Activated T-cell treated with anti-CD3 and anti-CD28 coated beads for 48 hours (primary cell): ENCODE measurements around the gene NRXN3.

Experiments
- DNase-seq: peaks from one replicate; pipeline ENCODE4 v3.0.0-alpha.2; 2020; ENCODE audit warnings: low read depth

NRXN3 gene

DNA sequence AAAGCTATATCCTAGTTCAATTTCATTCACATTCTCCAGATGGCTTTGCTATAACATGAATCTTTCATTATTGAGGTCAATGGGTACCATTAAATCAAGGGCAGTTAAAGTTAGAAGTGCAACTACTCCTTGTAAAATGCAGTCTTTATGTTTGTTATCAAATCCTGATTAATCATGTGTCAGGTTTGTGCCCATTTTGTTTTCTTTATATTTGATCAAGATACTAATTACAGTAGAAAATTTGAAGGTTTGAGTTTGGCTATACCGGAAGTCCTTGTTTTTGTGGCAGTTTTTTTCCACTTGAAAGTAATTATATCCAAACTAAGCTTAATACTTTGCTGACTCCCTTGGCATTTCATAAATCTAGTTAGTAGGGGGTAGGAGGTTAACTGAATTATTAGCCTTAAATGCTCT is 1528.1 kb downstream of the NRXN3 start:
- DNase-seq, result no peak

- DNase-seq, result no peak
Measured at GRCh38 chr14:79699206-79699605, 1529.0 kb downstream of the NRXN3 start.

- no peak for DNase-seq
Measured at GRCh38 chr14:79701371-79701770, 1531.2 kb downstream of the NRXN3 start.

DNA sequence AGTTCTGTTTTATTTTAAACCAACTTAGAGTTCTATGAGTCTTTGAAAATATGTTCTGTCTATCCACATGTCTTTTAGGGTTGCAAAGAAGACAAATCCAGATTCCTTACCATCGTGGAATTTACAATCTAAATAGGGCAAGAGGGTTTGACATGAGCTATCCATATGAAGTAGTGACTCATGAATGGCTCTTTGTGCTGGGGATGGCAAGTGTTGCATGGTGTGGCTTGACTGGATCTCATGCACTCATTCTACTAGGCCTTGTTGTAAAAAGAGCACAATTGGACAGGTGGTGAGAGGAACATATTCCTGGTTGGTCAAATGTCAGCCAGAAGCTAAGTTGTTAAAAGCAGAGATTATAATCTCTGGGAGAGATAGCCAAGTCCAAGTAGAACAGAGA is 1532.0 kb downstream of the NRXN3 start:
- DNase-seq, result no peak

DNA sequence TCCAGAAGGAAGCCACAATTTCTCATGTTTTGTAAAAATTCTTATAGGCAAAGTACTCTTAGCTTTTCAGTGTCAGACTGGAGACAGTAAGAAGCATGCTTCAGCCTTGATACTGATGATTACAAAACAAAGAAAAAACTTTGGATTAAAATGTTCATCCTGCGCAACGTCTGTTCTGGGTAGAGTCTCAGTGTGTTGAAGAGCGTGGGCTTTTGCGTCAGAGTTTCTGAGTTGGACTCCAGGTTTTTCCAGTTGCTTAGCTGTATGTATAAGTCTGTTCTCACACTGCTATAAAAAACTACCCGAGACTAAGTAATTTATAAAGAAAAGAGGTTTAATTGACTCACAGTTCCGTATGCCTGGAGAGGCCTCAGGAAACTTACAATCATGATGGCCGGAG is 1533.0 kb downstream of the NRXN3 start:
- DNase-seq, result no peak

DNA sequence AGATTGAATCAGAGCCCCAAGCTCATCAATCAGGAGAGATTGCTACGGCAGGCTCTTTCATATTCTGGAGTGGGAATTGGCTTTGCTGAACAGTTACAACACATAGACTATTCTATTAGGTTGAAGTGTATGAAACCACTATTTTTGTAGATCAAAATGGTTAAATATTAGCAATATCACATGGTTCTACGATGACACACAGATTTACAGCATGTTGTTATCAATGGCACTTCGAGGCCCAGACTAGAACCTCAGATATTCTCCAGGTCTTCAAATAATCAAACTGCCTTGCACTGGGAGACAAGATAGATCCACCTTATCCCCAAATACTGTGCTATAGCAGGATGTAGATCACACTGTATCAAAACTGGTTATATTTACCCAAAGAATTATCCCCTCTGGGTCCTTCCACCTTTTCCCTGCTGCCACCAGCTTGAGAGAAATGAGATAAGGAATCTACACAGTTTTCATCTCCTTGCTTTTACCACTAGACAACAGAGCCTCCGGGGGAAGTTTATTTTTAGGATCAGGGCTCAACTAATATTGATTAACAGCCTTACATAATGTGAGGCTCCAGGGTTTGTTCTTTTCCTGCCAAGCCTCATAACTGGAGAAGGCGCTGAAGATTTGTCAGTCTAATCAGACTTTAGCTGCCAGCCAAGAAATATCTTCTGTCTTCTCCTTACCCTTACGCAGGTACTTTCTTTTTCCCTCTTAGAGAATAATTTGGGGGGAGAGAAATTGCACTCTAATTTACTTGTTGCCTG is 1534.1 kb downstream of the NRXN3 start:
- DNase-seq, result no peak

- no peak for DNase-seq
Measured at GRCh38 chr14:79705126-79705894, 1535.1 kb downstream of the NRXN3 start.

DNA sequence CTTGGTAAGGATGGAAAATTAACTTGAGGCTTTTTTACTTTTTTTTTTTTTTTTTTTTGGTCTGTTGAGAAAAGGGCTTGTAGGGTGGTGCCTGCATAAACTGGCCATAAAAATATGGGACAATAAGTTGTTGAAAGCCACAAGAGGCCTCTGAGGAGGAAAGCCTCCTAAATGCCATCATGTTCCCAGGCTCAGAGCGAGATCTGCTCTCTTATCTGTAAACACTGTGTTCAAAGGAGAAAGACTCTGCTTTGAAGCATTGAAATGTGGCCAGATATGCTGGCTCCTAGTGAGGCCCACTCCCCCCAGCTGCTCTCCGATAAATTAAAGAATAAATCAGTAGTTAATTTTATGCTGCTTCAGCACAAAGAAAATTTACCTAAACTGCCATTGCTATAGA is 1536.2 kb downstream of the NRXN3 start:
- no peak for DNase-seq

DNA sequence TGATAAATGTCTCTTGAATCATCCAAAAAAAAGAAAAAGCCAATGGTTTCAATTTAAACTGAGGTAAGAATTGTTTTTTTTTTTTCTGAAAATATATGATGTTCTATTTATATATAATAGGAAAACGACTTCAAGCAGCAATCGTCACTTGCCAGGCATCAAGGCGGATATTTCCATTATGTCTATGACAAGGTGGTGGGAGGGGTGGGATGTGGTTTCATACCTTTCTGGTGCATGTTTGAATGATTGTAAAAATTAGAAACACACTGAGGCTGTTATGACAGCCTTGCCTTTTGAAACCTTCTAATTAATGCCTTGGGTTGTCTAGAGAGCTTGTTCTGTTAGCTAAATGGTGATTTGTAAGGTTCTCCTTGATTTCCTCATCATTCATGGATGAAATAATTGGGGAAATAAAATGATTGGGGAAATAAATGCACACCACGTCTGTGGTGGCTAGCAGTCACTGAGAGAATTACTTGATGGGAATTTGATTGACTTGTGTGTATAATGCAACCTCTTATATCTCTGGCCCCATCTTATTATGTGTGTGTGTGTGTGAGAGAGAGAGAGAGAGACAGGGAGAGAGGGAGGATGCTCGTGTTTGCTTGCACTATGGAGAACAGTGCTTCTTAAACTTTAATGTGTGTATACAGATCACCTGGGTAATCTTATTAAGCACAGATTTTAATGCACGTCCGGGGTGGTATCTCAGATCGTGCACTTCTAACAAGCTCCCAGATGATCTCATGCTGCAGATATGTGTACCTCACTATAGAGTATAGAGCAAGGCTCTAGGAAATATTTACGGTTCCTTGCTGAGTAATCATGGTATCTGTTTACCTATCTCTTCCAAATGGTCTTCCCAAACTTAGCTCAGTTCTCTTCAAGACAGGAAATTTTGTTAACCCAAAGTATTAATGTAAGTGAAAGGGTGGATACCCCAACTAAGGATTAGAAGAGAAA is 1538.5 kb downstream of the NRXN3 start:
- no peak for DNase-seq

- DNase-seq, result no peak
Measured at GRCh38 chr14:79709573-79709972, 1539.4 kb downstream of the NRXN3 start.

- DNase-seq, result no peak
Measured at GRCh38 chr14:79712302-79712950, 1542.3 kb downstream of the NRXN3 start.

GRCh38 chr14:79721399-79722084 is 1551.4 kb downstream of the NRXN3 start:
- DNase-seq, result no peak

- DNase-seq, result no peak
Measured at GRCh38 chr14:79724934-79725717, 1555.0 kb downstream of the NRXN3 start.

DNA sequence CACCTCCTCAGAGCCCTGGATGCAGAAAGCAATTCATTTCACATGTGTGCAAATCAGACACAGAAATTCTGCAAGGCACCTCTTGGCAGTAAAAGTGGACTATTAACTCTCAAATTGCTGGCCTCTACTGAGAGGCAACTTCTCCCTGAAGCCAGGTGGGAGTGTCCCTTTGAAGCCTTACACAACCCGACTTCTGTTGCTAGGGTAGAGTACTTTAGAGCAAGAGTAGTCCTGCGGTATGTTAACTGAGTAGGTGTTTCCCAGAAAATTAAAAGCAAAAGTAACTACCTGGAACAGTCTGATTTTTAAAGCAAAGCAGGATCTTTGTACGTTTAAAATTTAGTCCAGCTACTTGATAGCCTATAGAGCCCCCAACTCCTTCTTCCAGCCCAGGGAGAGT is 1557.7 kb downstream of the NRXN3 start:
- DNase-seq, result no peak

DNA sequence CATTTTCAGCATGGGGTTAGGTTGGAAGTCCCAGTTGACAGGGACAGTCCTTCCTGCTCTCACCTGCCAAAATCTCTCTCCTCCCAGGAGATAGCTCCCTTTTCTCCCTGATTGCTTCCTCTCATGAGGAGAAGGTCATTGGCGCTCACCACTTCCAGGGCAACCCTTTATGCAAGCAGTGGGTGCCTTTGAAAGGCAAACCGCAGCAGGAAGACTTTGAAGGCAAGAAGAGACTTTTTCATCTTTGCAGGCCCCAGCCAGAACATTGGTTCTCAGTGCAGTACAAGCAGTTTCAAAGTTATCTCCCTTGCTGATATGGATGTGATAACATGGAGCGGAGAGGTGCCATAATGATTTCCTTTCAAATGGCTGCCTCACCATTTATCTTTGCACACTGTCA is 1558.2 kb downstream of the NRXN3 start:
- no peak for DNase-seq

DNA sequence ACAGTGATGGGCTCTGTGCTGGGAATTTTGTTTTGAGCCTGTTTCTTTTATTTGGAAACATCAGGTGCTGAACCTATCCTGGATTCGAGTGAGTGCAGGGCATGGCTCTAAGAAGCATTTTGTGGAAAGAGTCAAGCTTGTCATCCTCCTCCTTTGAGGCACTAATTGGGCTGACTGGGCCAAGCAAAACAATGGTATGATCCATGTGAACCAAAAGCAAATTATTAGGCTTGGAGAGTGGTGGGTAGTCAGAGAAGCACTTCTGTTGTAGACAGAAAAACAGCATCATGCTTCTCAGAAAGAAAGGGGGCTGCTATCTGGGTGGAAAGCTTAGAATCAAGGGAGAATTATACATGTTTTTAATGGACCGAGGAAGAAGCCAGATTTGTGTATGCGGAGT is 1559.6 kb downstream of the NRXN3 start:
- DNase-seq, result no peak

- no peak for DNase-seq
Measured at GRCh38 chr14:79730196-79730595, 1560.0 kb downstream of the NRXN3 start.

DNA sequence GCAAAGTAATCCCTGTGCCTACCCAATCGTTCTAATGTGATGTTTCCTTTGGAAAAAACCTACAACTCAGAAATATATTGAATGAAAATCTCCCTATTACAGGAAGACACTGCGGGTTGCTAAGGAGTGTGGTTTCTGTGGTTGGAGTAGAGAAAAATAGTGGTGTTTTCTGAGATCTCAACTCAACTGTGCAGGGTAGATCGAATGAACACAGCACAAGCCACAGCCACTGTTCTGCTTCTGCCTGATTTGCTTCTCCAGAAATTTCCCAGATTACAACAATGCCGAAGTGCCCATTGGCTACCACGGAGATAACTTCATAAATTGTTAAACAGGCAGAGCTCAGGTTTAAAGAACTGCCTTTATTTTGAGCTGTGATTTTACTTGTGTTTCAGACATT is 1560.8 kb downstream of the NRXN3 start:
- no peak for DNase-seq

DNA sequence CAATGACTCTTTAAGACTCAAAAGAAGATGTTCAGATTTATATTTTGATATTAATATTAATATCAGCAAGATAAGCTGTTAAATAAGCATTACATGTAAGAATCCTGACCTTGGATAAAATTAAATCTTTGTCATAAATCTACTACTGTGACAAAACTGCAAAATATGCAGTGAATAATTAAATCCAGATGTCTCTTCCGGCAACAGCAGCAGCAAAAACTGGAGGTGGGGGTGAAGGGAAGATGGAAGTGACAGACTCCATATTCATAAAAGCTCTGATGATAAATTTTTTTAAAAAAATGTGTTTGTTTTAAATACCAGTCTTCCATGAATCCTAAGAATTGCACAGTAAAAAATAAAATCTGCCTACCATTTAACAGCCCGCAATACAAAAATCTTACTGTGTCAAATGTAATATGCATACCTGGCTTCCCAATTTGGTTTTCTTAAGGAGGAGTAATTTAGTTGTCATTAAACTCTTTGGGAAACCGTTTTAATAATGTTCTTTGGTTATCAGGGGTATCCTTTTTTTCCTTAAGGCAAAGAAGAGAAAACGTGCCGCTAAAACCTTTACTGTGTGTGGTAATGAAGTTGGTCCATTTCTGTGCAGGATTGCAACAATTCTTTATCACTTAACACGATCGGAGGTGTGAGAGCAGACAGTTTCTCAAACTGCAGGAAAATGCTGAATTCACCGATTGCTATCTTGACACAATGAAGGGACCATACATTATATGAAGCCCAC is 1562.9 kb downstream of the NRXN3 start:
- no peak for DNase-seq

DNA sequence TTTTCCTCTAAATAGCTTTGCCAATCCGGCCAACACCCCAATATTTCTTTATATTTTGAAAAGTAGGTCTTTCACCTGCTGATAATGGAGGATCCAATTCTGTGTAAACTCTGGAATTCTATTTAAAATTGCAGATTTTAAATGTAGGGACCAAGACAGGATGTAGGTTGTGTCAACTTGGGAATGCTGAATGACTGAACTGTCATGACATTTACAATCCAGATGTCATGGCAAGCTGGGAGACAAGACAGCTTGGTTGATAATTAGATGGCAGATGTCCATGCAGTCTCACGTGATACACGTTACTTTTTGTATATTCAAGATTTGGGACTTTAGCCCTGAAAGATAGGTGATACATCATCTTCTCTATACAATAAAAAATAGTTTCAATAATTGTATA is 1564.0 kb downstream of the NRXN3 start:
- DNase-seq, result no peak
